Endothelial cell of umbilical vein (primary cell): Measurements from ENCODE around the gene SPRR1B. TPM values are rescaled to one million over a fixed set of nuclear protein-coding genes. Genes with fewer than 3 reads are reported as not detected.

Experiments used
- BruUV-seq: library from RNA; stranded (reverse); fragments of 400-500 nt; replicated peaks from 2 replicates; lab custom pipeline; 2021; lab: Mats Ljungman, UMichigan
- CTCF ChIA-PET: fragments of 300-600, 350-600 bp; sonication (Branson Sonifier 250); formaldehyde crosslinking; loops from one replicate; lab custom pipeline; 2021; ENCODE audit warnings: antibody characterized with exemption, inconsistent platforms; lab: Charles Lee
- POLR2A ChIA-PET: fragments of 300-600, 350-600 bp; sonication (Branson Sonifier 250); formaldehyde crosslinking; loops from one replicate; lab custom pipeline; 2021; ENCODE audit warnings: antibody characterized with exemption, inconsistent platforms; lab: Charles Lee
- DNase-seq: peaks from one replicate; pipeline ENCODE4 v3.0.0-alpha.2; 2011; ENCODE audit warnings: low read depth, low spot score
- FAIRE-seq: peaks from 2 replicates; lab custom pipeline; 2011; peaks lifted over from hg19 to GRCh38; lab: Jason Lieb, UNC
- H2AFZ ChIP-seq: 2 replicates; pipeline ENCODE4 v1.6.0; 2012; ENCODE audit warnings: low read depth, low read length, control low read depth, inconsistent platforms
- H3K27ac ChIP-seq: 2 replicates; pipeline ENCODE4 v1.5.1; 2011; ENCODE audit warnings: low read depth, mild to moderate bottlenecking, control low read depth, low read length, moderate library complexity; ENCODE audit not compliant: insufficient read depth
- H3K27me3 ChIP-seq, 2 experiments: 2 replicates each; pipeline versions ENCODE4 v1.6.0 to v1.6.1; 2011; ENCODE audit warnings: low read length in 2 of 2, mixed read lengths in 1 of 2; ENCODE audit not compliant: control insufficient read depth in 2 of 2, insufficient read depth in 2 of 2
- H3K36me3 ChIP-seq, 2 experiments: 2 replicates in 1 of 2; 3 replicates in 1 of 2; pipeline ENCODE4 v1.5.1; 2011; ENCODE audit warnings: low read length in 2 of 2, mild to moderate bottlenecking in 1 of 2, moderate library complexity in 1 of 2; ENCODE audit not compliant: control insufficient read depth in 2 of 2, insufficient read depth in 2 of 2; ENCODE audit errors: extremely low read depth in 1 of 2
- H3K4me1 ChIP-seq: 3 replicates; pipeline ENCODE4 v1.5.1; 2011; ENCODE audit warnings: mild to moderate bottlenecking, low read length; ENCODE audit not compliant: control insufficient read depth, insufficient read depth; ENCODE audit errors: extremely low read depth
- H3K4me2 ChIP-seq: 2 replicates; pipeline ENCODE4 v1.6.1; 2011; ENCODE audit warnings: low read length, control low read depth, mixed read lengths; ENCODE audit not compliant: insufficient read depth
- H3K4me3 ChIP-seq, 3 experiments: fragments of 200-600 bp in 1 of 3; sonication (generic), shearing (Covaris generic) in 1 of 3; replicated peaks in 1 of 3; 2 replicates each; pipeline ENCODE4 v1.5.1; 2011 to 2016; ENCODE audit warnings: control low read depth in 3 of 3, low read length in 3 of 3, mild to moderate bottlenecking in 2 of 3, inconsistent platforms in 1 of 3, low read depth in 1 of 3, moderate library complexity in 1 of 3; ENCODE audit not compliant: insufficient read depth in 1 of 3
- H3K79me2 ChIP-seq: 2 replicates; pipeline ENCODE4 v1.6.0; 2012; ENCODE audit warnings: low read length, inconsistent platforms; ENCODE audit not compliant: control insufficient read depth, insufficient read depth
- H3K9ac ChIP-seq: replicated peaks from 2 replicates; pipeline ENCODE3; 2011; ENCODE audit warnings: low read length, control low read depth; ENCODE audit not compliant: insufficient read depth; ENCODE audit errors: extremely low read depth
- H3K9me1 ChIP-seq: replicated peaks from 3 replicates; pipeline ENCODE4 v1.6.0; 2011; ENCODE audit warnings: mild to moderate bottlenecking, low read length; ENCODE audit not compliant: control insufficient read depth, insufficient read depth; ENCODE audit errors: extremely low read depth
- H3K9me3 ChIP-seq: replicated peaks from 2 replicates; pipeline ENCODE4 v1.5.1; 2012; ENCODE audit warnings: low read length, inconsistent platforms; ENCODE audit not compliant: control insufficient read depth, insufficient read depth
- H4K20me1 ChIP-seq: replicated peaks from 2 replicates; pipeline ENCODE3; 2011; ENCODE audit warnings: mild to moderate bottlenecking, low read length; ENCODE audit not compliant: control insufficient read depth, insufficient read depth; ENCODE audit errors: extremely low read depth
- EZH2 ChIP-seq: IDR thresholded peaks from 2 replicates; pipeline ENCODE4 v1.6.1; 2012; ENCODE audit warnings: borderline replicate concordance, low read depth, mild to moderate bottlenecking, moderate library complexity, low read length, inconsistent platforms; ENCODE audit not compliant: severe bottlenecking
- FOS ChIP-seq: IDR thresholded peaks from 2 replicates; pipeline ENCODE4 v1.6.1; 2011; ENCODE audit warnings: mild to moderate bottlenecking, low read length, moderate library complexity, borderline replicate concordance; ENCODE audit not compliant: insufficient read depth
- GATA2 ChIP-seq: IDR thresholded peaks from 2 replicates; pipeline ENCODE4 v1.7.0; 2011; ENCODE audit warnings: low read depth, mild to moderate bottlenecking, moderate library complexity, mixed read lengths, low read length; ENCODE audit not compliant: insufficient read length, insufficient read depth
- JUN ChIP-seq: IDR thresholded peaks from 2 replicates; pipeline ENCODE4 v1.6.1; 2011; ENCODE audit warnings: borderline replicate concordance, low read depth; ENCODE audit not compliant: insufficient read length, insufficient read depth
- MYC ChIP-seq: IDR thresholded peaks from one replicate; pipeline ENCODE4 v1.6.1; 2011; ENCODE audit warnings: mild to moderate bottlenecking, low read depth, low read length
- POLR2A ChIP-seq: IDR thresholded peaks from 2 replicates; pipeline ENCODE4 v1.6.1; 2012; ENCODE audit warnings: low read depth, mild to moderate bottlenecking, control low read depth, low read length
- POLR2AphosphoS5 ChIP-seq: IDR thresholded peaks from 2 replicates; pipeline ENCODE4 v1.6.1; 2012; ENCODE audit warnings: low read depth, mild to moderate bottlenecking, control low read depth, low read length, moderate library complexity; ENCODE audit not compliant: insufficient read depth
- dilution Hi-C: fragments of 300-500 bp; cut with MboI; formaldehyde crosslinking; loops from one replicate; pipeline ENCODE4 v1.15.0; 2019; ENCODE audit warnings: low sequenced_read_pairs; ENCODE audit not compliant: extremely low pct_ligation_motif_present
- intact Hi-C: fragments of 100-400 bp; cut with micrococcal nuclease; formaldehyde crosslinking; loops from one replicate; pipeline ENCODE4 v1.10.0; 2022
- polyA plus RNA-seq, 4 experiments: library from polyadenylated mRNA; depleted of rRNA in 3 of 4; stranded (reverse) in 3 of 4; unstranded in 1 of 4; fragments of >200 nt; gene quantifications; 2 replicates each; pipeline versions ENCODE4 v1.2.1 to v1.2.3, GENCODE V29; 2011 to 2012; ENCODE audit warnings: missing spikeins in 1 of 4
- total RNA-seq: library from RNA; stranded (reverse); gene quantifications from 2 replicates; pipeline ENCODE4 v1.2.3, GENCODE V29; 2021
- TF ChIP-seq, protein P1 (sequence below): IDR thresholded peaks from 2 replicates; pipeline ENCODE4 v1.6.1; 2011; ENCODE audit not compliant: insufficient read depth, insufficient read length
- TF ChIP-seq, protein P2 (sequence below), 2 donors: IDR thresholded peaks; 1 replicate in 1 of 2; 2 replicates in 1 of 2; pipeline ENCODE4 v1.5.1; 2011; ENCODE audit warnings: low read length in 2 of 2, mild to moderate bottlenecking in 2 of 2, moderate library complexity in 2 of 2, control low read depth in 1 of 2, inconsistent platforms in 1 of 2, low read depth in 1 of 2; ENCODE audit not compliant: insufficient read depth in 1 of 2; ENCODE audit errors: extremely low read depth in 1 of 2

The SPRR1B gene
- total and polyA plus RNA-seq, 2 donors (not counting 3 experiments of a cell fraction or from before 2014, with no cell fraction given): not detected

DNA sequence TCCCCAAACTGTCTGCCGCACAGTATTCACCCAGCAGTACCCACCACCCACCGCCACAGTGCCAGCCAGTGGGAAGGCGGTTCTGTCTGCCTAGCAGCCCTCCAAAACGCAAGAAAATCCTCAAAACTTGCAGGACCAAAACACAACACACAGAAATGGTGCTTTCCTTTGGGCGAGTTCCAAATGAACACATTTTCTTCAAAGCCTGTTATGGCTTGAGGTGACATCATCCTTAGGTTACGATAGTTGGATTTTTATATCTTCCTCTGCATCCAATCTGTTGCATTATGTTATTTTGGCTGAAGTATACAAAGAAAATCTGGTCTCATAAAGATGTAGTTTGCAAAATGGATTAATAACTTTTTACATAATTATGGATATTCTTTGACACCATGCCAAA, 37.8 kb upstream of the SPRR1B start:
- TF ChIP-seq FOS: no peak
- TF ChIP-seq POLR2AphosphoS5: no peak
- TF ChIP-seq POLR2A: no peak
- TF ChIP-seq JUN: no peak
- TF ChIP-seq EZH2: no peak
- TF ChIP-seq, protein P1, sequence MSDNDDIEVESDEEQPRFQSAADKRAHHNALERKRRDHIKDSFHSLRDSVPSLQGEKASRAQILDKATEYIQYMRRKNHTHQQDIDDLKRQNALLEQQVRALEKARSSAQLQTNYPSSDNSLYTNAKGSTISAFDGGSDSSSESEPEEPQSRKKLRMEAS: no peak
- TF ChIP-seq GATA2: no peak
- ChIA-PET CTCF (no interaction called here), POLR2A (no interaction called here)
- Histone ChIP-seq H3K9me1 (no peaks in the 10 kb centered on the region), H4K20me1 (no peaks in the 10 kb centered on the region), H3K9me3 (no peaks in the 10 kb centered on the region), H3K4me2 (no peak overlapping the region), H3K4me1 (no peaks in the 10 kb centered on the region), H3K36me3 (no peaks in the 10 kb centered on the region), H3K9ac (no peak overlapping the region), H3K79me2 (no peaks in the 10 kb centered on the region), H3K27ac (no peak overlapping the region), H3K4me3 (no peak overlapping the region), H3K27me3 (no peaks in the 10 kb centered on the region), H2AFZ (no peak overlapping the region)
- BruUV-seq: no TSS peak
- DNase-seq (no peak), FAIRE-seq (no peak)
- dilution Hi-C loops (no loop called here), intact Hi-C loops (no loop called here)

DNA sequence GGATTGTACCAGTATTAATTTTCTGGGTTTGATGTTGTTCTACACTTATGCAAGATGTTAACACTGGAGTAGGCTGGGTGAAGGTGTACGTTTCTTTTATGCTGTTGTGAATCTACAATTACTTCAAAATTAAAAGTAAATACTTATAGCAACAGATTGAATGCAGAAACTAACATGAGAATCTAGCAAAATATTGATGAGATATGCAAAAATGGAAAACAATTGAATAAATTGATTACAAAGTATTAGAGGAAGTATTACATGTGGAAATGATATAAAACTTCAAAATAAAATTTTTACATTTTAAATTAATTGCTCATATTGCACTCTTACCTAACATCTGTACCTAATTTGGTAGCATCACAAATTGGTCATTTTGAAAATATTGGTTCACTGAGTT, 35.2 kb upstream of the SPRR1B start:
- TF ChIP-seq JUN: no peak
- TF ChIP-seq POLR2AphosphoS5: no peak
- no peak for TF ChIP-seq POLR2A
- TF ChIP-seq, protein P2, sequence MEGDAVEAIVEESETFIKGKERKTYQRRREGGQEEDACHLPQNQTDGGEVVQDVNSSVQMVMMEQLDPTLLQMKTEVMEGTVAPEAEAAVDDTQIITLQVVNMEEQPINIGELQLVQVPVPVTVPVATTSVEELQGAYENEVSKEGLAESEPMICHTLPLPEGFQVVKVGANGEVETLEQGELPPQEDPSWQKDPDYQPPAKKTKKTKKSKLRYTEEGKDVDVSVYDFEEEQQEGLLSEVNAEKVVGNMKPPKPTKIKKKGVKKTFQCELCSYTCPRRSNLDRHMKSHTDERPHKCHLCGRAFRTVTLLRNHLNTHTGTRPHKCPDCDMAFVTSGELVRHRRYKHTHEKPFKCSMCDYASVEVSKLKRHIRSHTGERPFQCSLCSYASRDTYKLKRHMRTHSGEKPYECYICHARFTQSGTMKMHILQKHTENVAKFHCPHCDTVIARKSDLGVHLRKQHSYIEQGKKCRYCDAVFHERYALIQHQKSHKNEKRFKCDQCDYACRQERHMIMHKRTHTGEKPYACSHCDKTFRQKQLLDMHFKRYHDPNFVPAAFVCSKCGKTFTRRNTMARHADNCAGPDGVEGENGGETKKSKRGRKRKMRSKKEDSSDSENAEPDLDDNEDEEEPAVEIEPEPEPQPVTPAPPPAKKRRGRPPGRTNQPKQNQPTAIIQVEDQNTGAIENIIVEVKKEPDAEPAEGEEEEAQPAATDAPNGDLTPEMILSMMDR (IDR thresholded peaks at IDR 0.05; ENCODE audit: extremely low read depth in 1 of 2, insufficient read depth in 1 of 2, low read depth in 1 of 2, low read length in 2 of 2): no peak
- no peak for TF ChIP-seq FOS
- no peak for TF ChIP-seq GATA2
- no peak for TF ChIP-seq EZH2
- no peak for TF ChIP-seq MYC
- TF ChIP-seq, protein P1: no peak
- H4K20me1 ChIP-seq: no peaks in the 10 kb centered on the region
- H3K79me2 ChIP-seq: no peaks in the 10 kb centered on the region
- no peak overlapping the region for H3K27ac ChIP-seq
- no peak overlapping the region for H3K9ac ChIP-seq
- H3K4me3 ChIP-seq: no peak overlapping the region
- no peaks in the 10 kb centered on the region for H3K36me3 ChIP-seq
- intact Hi-C loops: no loop called here
- H2AFZ ChIP-seq: no peak overlapping the region
- H3K4me2 ChIP-seq: no peak overlapping the region
- dilution Hi-C loops: no loop called here
- DNase-seq (no peak), FAIRE-seq (no peak)
- ChIA-PET POLR2A (no interaction called here), CTCF (no interaction called here)
- no peaks in the 10 kb centered on the region for H3K9me1 ChIP-seq
- BruUV-seq: no TSS peak
- H3K9me3 ChIP-seq: no peaks in the 10 kb centered on the region
- H3K4me1 ChIP-seq: no peaks in the 10 kb centered on the region
- H3K27me3 ChIP-seq: no peaks in the 10 kb centered on the region
